Duodenal mucosa (tissue), 2 donors: Measurements from ENCODE around the gene CCDC124.

ENCODE experiments used
- H3K27ac ChIP-seq: one replicate; pipeline ENCODE4 v1.7.0; 2013; ENCODE audit warnings: low read depth, low read length
- H3K27me3 ChIP-seq, 2 donors: one replicate each; pipeline ENCODE4 v1.7.0; 2013; ENCODE audit warnings: low read length in 2 of 2, control low read depth in 1 of 2; ENCODE audit not compliant: insufficient read depth in 2 of 2, control insufficient read depth in 1 of 2
- H3K36me3 ChIP-seq, 2 donors: one replicate each; pipeline ENCODE4 v1.7.0; 2013; ENCODE audit warnings: low read length in 2 of 2, control low read depth in 1 of 2; ENCODE audit not compliant: insufficient read depth in 2 of 2, control insufficient read depth in 1 of 2
- H3K4me1 ChIP-seq, 2 donors: one replicate each; pipeline ENCODE4 v1.7.0; 2013; ENCODE audit warnings: low read length in 2 of 2, control low read depth in 1 of 2; ENCODE audit not compliant: insufficient read depth in 2 of 2, control insufficient read depth in 1 of 2
- H3K4me3 ChIP-seq, 2 donors: one replicate each; pipeline ENCODE4 v1.7.0; 2013; ENCODE audit warnings: low read length in 2 of 2, low read depth in 1 of 2
- H3K9ac ChIP-seq, 2 donors: one replicate each; pipeline ENCODE4 v1.7.0; 2013; ENCODE audit warnings: low read length in 2 of 2, low read depth in 1 of 2
- H3K9me3 ChIP-seq, 2 donors: one replicate each; pipeline ENCODE4 v1.7.0; 2013; ENCODE audit warnings: low read length in 2 of 2, control low read depth in 1 of 2; ENCODE audit not compliant: control insufficient read depth in 1 of 2

CCDC124 gene

DNA sequence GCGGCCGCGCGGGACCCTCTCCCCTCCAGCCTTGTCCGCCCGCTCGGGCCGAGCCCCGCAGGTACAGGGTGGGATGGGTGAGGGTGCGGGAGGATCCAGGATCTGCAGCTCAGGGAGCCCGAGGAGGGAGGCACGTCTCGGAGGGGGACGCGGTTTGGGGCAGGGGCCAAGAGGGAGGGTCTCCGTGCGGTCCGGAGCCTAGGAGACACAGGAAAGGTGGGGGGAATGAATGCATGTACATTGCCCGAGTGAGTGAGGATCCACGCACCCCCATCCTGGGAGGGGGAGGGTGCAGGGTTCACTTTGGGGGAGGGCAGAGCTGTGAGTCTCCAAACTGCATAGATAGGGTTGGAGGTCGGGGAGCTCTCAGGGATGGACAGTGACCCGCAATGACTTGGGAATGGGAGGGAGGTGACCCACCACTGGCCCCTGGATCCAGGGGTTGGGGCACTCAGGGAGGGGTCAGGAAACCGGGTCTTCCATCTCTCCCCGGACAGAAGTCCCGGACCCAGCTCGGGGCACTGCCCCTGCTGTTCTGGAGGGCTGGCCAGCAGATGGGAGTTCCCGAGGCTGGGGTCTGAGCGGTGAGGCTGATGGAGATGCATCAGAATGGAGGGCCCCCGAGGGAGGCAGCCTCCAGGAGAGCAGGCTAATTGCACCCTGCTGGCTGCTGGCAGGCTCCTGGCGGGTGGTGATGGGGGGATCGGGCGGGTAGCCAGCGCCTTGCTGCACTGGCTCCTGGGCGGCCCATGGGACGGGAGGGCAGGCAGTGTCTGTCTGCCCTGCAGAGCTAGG lies 34.6 kb downstream of the CCDC124 start:
- Histone ChIP-seq H3K4me1 (no peaks in the 10 kb centered on the region), H3K27ac (no peak overlapping the region), H3K36me3 (no peaks in the 10 kb centered on the region), H3K9ac (no peak overlapping the region), H3K9me3 (no peaks in the 10 kb centered on the region), H3K4me3 (no peak overlapping the region), H3K27me3 (peaks cover 20 to 32% of the 10 kb centered on the region in 2 donors)

DNA sequence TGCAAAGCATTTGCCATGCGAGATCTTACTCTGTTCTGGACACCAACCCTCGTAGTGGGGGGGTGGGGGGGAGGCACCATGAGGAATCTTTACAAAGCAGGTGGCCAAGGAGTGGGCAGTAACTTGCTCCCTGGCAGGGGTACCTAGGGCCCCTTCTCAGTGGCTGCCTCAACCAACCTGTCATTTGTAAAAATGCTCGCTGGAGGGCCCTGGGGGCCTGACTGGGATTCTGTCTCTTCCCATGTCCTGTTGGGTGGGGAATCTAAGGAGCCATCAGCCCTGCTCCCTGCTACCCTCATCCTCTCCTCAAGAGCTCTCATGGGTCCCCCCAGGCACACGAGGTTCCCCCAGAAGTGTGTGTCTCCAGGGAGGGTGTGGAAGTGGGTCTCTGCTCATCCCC lies 35.5 kb downstream of the CCDC124 start:
- Histone ChIP-seq H3K4me3 (no peak overlapping the region), H3K36me3 (no peaks in the 10 kb centered on the region), H3K9me3 (no peaks in the 10 kb centered on the region), H3K4me1 (no peaks in the 10 kb centered on the region), H3K27ac (no peak overlapping the region), H3K9ac (no peak overlapping the region), H3K27me3 (peaks cover 20 to 32% of the 10 kb centered on the region in 2 donors)

DNA sequence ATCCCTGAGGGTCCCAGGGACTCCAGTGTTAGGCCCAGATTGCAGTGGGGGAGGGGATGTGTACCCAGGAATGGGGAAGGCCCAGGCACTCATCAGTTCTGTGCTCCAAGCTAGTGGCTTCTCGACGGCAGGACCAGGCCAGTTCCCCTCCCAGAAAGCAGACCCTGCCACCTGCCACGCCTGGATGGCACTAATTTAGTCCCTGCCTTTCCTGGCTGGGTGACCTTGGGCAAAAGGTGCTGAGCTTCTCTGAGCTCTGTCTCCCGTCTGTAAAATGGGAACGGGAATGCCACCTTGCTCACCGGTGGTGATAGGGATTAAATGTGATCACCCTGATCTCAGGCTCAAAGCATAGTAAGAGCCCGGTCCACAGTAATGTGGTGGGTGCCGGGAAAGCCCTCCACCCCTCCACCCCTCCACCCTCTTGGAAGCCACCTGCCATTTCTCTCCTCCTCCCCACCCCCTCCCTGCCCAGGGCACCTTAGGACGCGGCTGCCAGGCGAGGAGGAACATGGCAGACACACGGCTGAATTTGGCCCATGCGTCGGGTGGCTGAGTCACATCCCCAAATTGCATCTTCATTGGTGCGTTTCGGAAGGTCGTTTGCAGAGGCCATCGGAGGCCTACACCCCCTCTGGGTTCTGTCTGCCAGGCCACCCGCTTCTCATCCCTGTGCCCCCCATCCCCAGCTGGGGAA lies 36.4 kb downstream of the CCDC124 start:
- H3K27ac ChIP-seq = no peak overlapping the region
- H3K9me3 ChIP-seq = no peaks in the 10 kb centered on the region
- no peaks in the 10 kb centered on the region for H3K4me1 ChIP-seq
- no peak overlapping the region for H3K4me3 ChIP-seq
- no peak overlapping the region for H3K9ac ChIP-seq
- H3K27me3 ChIP-seq = peaks cover 20 to 27% of the 10 kb centered on the region in 2 donors
- H3K36me3 ChIP-seq = no peaks in the 10 kb centered on the region

DNA sequence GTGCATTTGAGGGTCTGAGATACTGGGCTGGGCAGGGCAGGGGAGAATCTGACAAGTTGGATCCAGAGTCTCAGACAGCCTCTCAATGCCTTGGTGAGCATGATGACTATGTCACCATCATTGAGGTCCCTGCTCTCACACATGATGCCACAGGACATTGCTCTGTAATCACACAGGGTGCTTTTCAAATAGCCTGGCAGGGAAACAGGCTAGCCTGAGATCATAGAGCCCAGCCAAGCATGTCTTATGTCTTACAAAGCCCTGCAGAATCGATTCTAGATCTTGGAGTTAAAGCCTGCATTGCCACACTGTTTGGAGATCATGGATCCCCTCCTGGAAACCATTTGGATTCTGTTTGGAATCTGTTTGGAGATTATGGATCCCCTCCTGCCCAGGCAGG lies 39.4 kb downstream of the CCDC124 start:
- Histone ChIP-seq H3K27ac (no peak overlapping the region), H3K9ac (no peak overlapping the region), H3K36me3 (no peaks in the 10 kb centered on the region), H3K9me3 (no peaks in the 10 kb centered on the region), H3K27me3 (peaks cover 5 to 9% of the 10 kb centered on the region in 2 donors), H3K4me1 (no peaks in the 10 kb centered on the region), H3K4me3 (no peak overlapping the region)

- no peaks in the 10 kb centered on the region for H3K9me3 ChIP-seq
- H3K4me3 ChIP-seq = no peak overlapping the region
- no peaks in the 10 kb centered on the region for H3K36me3 ChIP-seq
- H3K9ac ChIP-seq = no peak overlapping the region
- H3K4me1 ChIP-seq = no peaks in the 10 kb centered on the region
- H3K27me3 ChIP-seq = peaks cover 0 to 4% of the 10 kb centered on the region in 2 donors
- H3K27ac ChIP-seq = no peak overlapping the region
Measured at GRCh38 chr19:17973759-17974158, 40.9 kb downstream of the CCDC124 start.

DNA sequence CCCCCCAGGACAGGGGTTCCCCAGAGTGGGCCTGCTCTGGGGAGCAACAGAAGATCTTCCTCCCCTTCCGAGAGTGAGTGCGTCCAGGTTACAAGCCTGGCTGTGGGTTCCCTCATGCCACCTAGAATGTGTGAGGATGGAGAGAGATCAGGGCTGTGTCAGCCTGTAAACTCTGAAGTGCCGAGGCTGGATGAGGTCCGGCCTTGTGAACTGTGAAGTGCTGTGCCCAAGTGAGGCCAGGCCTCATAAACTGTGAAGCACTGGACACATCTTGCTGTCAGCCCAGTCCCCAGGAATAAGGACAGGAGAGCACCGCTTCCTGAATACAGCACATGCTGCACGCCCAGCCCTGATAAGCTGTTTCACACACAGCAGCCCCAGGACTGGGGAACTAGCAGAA lies 41.7 kb downstream of the CCDC124 start:
- Histone ChIP-seq H3K4me1 (no peaks in the 10 kb centered on the region), H3K27ac (no peak overlapping the region), H3K4me3 (no peak overlapping the region), H3K9ac (no peak overlapping the region), H3K9me3 (no peaks in the 10 kb centered on the region), H3K27me3 (peaks cover 0 to 4% of the 10 kb centered on the region in 2 donors), H3K36me3 (no peaks in the 10 kb centered on the region)

GRCh38 chr19:17975032-17975431 lies 42.2 kb downstream of the CCDC124 start:
- H3K9me3 ChIP-seq = no peaks in the 10 kb centered on the region
- H3K4me1 ChIP-seq = no peaks in the 10 kb centered on the region
- no peak overlapping the region for H3K27ac ChIP-seq
- H3K9ac ChIP-seq = no peak overlapping the region
- no peaks in the 10 kb centered on the region for H3K36me3 ChIP-seq
- peaks cover 0 to 4% of the 10 kb centered on the region in 2 donors for H3K27me3 ChIP-seq
- H3K4me3 ChIP-seq = no peak overlapping the region

- H3K9me3 ChIP-seq = no peaks in the 10 kb centered on the region
- H3K27me3 ChIP-seq = peaks cover 0 to 4% of the 10 kb centered on the region in 2 donors
- no peak overlapping the region for H3K4me3 ChIP-seq
- no peak overlapping the region for H3K9ac ChIP-seq
- H3K4me1 ChIP-seq = no peaks in the 10 kb centered on the region
- H3K27ac ChIP-seq = no peak overlapping the region
- H3K36me3 ChIP-seq = no peaks in the 10 kb centered on the region
Measured at GRCh38 chr19:17977021-17977420, 44.2 kb downstream of the CCDC124 start.

DNA sequence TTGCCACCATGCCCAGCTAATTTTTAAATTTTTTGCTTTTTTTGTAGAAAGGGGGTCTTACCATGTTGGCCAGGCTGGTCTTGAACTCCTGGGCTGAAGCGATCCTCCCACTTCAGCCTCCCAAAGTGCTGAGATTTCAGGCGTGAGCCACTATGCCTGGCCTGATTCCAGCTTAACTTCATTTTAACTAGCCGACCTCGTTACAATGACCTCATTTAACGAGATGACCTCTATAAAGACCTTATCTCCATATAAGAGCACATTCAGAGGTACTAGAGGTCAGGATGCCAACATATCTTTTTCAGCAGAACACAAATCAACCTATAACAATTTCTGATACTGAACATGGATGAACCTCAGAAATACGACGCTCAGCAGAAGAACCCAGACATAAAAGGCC lies 44.7 kb downstream of the CCDC124 start:
- Histone ChIP-seq H3K9ac (no peak overlapping the region), H3K27me3 (peaks cover 0 to 4% of the 10 kb centered on the region in 2 donors), H3K27ac (no peak overlapping the region), H3K9me3 (no peaks in the 10 kb centered on the region), H3K36me3 (no peaks in the 10 kb centered on the region), H3K4me1 (no peaks in the 10 kb centered on the region), H3K4me3 (no peak overlapping the region)

DNA sequence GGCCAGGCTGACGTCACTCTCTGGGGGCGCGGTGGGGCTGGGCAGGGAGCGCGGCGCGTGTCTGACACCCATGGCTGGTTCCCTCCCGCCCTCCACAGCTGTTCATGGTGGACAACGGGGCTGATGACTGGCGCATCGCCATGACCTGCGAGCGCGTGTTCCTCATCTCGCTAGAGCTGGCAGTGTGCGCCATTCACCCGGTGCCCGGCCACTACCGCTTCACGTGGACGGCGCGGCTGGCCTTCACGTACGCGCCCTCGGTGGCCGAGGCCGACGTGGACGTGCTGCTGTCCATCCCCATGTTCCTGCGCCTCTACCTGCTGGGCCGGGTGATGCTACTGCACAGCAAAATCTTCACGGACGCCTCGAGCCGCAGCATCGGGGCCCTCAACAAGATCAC lies 48.8 kb downstream of the CCDC124 start:
- Histone ChIP-seq H3K9ac (no peak overlapping the region), H3K27ac (no peak overlapping the region), H3K27me3 (no peaks in the 10 kb centered on the region), H3K4me3 (no peak overlapping the region), H3K4me1 (no peaks in the 10 kb centered on the region), H3K36me3 (no peaks in the 10 kb centered on the region), H3K9me3 (no peaks in the 10 kb centered on the region)
